BLaER1 (cell line): ENCODE measurements around the gene AHNAK.

Experiments used
- H3K27ac ChIP-seq: shearing (Covaris generic); formaldehyde crosslinking; 2 replicates; pipeline ENCODE4 v1.8.1; 2022
- H3K27me3 ChIP-seq: shearing (Covaris generic); formaldehyde crosslinking; 2 replicates; pipeline ENCODE4 v1.8.1; 2022
- H3K36me3 ChIP-seq: shearing (Covaris generic); formaldehyde crosslinking; 2 replicates; pipeline ENCODE4 v1.8.1; 2022
- H3K4me1 ChIP-seq: shearing (Covaris generic); formaldehyde crosslinking; 2 replicates; pipeline ENCODE4 v1.8.1; 2022
- H3K4me2 ChIP-seq: shearing (Covaris generic); formaldehyde crosslinking; 2 replicates; pipeline ENCODE4 v1.8.1; 2022
- H3K4me3 ChIP-seq: shearing (Covaris generic); formaldehyde crosslinking; 2 replicates; pipeline ENCODE4 v1.8.1; 2022
- H3K9ac ChIP-seq: shearing (Covaris generic); formaldehyde crosslinking; 2 replicates; pipeline ENCODE4 v1.8.1; 2022
- H3K9me3 ChIP-seq: shearing (Covaris generic); formaldehyde crosslinking; 2 replicates; pipeline ENCODE4 v1.8.1; 2022
- H4K20me1 ChIP-seq: shearing (Covaris generic); formaldehyde crosslinking; 2 replicates; pipeline ENCODE4 v1.8.1; 2022
- Cebpa-rat ChIP-seq: shearing (Covaris generic); IDR thresholded peaks from 2 replicates; pipeline ENCODE4 v1.8.1; 2022

Gene AHNAK

GRCh38 chr11:62398011-62398994 is 148.3 kb downstream of the AHNAK start:
- no peak for TF ChIP-seq Cebpa-rat
- Histone ChIP-seq H4K20me1 (no peaks in the 10 kb centered on the region), H3K4me2 (peak overlapping the region; percentile 69), H3K27ac (peak overlapping the region; percentile 66; the same call in 1 of the 2 replicates), H3K4me3 (no peak overlapping the region), H3K9me3 (no peaks in the 10 kb centered on the region), H3K9ac (peak overlapping the region; percentile 1; the same call in 1 of the 2 replicates), H3K4me1 (peaks cover 33% of the 10 kb centered on the region), H3K27me3 (no peaks in the 10 kb centered on the region), H3K36me3 (no peaks in the 10 kb centered on the region)

GRCh38 chr11:62395885-62396551 is 150.6 kb downstream of the AHNAK start:
- no peak for TF ChIP-seq Cebpa-rat
- H3K9ac ChIP-seq: peak overlapping the region; percentile 19; the same call in 1 of the 2 replicates

DNA sequence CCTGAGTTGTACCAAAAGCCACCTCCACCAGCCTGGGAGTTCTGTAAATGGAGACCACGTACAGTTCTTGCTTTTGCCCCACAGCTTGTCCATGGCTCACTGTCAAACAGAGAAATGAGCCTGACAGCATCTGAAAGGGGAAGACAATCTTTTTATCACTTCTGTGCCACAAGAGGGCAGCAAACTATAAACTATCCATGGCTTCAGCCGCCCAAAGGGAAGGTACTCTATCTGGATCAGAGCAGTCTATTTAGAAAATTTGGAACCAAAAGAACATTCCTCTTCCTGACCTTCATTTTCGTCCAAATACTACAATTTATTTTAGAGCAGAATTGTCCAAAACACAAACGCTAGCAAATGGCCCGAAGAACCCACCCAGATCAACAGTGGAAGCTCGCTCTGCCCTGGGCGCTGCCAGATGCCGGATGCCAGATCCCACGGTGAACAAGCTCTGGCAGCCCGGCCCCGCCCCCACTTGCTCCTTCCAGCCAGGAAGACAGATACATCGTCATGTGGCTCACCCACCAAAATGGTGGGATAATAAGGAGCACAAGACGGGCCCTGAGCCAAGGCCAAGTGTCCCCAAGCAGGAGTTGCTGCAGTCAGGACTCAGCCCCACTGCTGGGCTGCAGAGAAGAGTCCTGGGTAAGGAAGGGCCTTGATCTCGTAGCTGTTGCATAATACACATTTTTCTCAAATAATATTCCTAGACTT is 151.6 kb downstream of the AHNAK start:
- no peaks in the 10 kb centered on the region for H3K27me3 ChIP-seq
- H3K36me3 ChIP-seq: no peaks in the 10 kb centered on the region
- no peak overlapping the region for H3K4me2 ChIP-seq
- peaks cover 21% of the 10 kb centered on the region for H3K4me1 ChIP-seq
- no peak overlapping the region for H3K27ac ChIP-seq
- no peaks in the 10 kb centered on the region for H3K9me3 ChIP-seq
- no peak overlapping the region for H3K9ac ChIP-seq
- H4K20me1 ChIP-seq: no peaks in the 10 kb centered on the region
- no peak overlapping the region for H3K4me3 ChIP-seq
- TF ChIP-seq Cebpa-rat: no peak

More at GRCh38 chr11:62395885-62396551, 150.6 kb downstream of the AHNAK start:
- Histone ChIP-seq H4K20me1 (no peaks in the 10 kb centered on the region), H3K36me3 (no peaks in the 10 kb centered on the region), H3K9me3 (no peaks in the 10 kb centered on the region), H3K27ac (no peak overlapping the region), H3K4me1 (peaks cover 21% of the 10 kb centered on the region), H3K4me2 (no peak overlapping the region), H3K4me3 (no peak overlapping the region), H3K27me3 (no peaks in the 10 kb centered on the region)

DNA sequence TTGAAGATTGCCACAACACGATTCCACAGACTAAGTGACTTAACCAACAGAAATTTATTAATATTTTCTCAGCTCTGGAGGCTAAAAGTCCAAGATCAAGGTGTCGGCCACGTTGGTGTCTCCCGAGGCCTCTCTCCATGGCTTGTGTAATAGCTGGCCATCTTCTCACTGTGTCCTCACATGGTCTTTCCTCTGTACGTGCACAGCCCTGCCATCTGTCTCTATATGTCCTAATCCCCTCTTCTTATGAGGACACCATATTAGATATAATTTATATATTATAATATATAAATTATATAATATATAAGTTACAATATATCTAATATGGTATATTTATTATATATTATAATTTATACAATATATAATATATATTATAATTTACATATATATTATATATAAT is 152.9 kb downstream of the AHNAK start:
- Histone ChIP-seq H4K20me1 (no peaks in the 10 kb centered on the region), H3K27me3 (no peaks in the 10 kb centered on the region), H3K9ac (no peak overlapping the region), H3K9me3 (no peaks in the 10 kb centered on the region), H3K4me3 (no peak overlapping the region), H3K4me1 (peaks cover 20% of the 10 kb centered on the region), H3K36me3 (no peaks in the 10 kb centered on the region), H3K27ac (no peak overlapping the region), H3K4me2 (no peak overlapping the region)
- no peak for TF ChIP-seq Cebpa-rat

DNA sequence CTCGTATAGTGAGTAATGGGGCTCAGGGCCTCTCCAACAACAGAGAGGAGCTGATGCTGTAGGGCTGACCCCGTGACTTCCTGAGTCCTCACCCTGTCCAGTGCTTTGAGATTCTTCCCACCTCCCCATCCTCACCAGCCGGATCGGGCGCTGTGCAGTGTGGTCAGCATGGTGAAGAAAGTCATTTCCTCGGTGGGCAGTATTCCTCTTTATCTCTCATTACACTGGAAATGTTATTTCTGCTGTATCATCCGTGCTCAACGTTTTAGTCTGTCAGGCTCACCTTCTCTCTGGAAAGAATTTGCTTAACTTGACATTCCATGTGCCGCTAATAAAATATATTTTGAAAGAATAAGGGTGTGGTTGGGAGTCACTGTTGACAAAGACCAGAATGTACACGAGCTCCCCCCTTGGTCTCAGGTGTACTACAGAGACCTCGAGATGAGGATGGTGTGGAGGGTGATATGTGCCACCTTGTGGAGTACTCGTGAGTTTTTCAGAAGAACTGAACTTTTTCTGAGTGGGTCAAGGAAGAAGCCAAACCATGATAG is 153.5 kb downstream of the AHNAK start:
- no peaks in the 10 kb centered on the region for H3K9me3 ChIP-seq
- no peak overlapping the region for H3K9ac ChIP-seq
- H3K4me2 ChIP-seq: no peak overlapping the region
- TF ChIP-seq Cebpa-rat: no peak
- H3K27ac ChIP-seq: no peak overlapping the region
- no peaks in the 10 kb centered on the region for H4K20me1 ChIP-seq
- peaks cover 14% of the 10 kb centered on the region for H3K4me1 ChIP-seq
- no peak overlapping the region for H3K4me3 ChIP-seq
- H3K27me3 ChIP-seq: no peaks in the 10 kb centered on the region
- H3K36me3 ChIP-seq: no peaks in the 10 kb centered on the region

DNA sequence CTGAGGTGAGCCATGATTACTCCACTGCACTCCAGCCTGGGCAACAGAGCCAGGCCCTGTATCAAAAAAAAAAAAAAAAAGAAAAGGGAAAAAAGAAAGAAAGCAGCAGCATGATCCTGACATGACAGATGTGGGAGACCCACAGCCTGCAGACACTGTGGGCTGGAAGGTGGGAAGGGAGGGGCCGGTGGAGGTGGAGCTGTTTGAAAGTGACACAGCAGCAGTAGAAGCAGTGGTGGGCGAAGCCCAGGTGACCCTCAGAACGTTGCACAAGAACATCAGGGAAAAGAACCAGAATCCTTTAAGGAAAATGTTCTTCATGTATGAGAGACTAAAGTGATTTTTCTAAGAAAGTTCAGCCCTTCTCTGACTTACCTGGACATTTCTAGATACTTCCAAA is 154.1 kb downstream of the AHNAK start:
- Histone ChIP-seq H3K36me3 (no peaks in the 10 kb centered on the region), H3K27ac (no peak overlapping the region), H3K9ac (no peak overlapping the region), H3K4me3 (no peak overlapping the region), H3K27me3 (no peaks in the 10 kb centered on the region), H3K9me3 (no peaks in the 10 kb centered on the region), H4K20me1 (no peaks in the 10 kb centered on the region), H3K4me2 (no peak overlapping the region), H3K4me1 (peaks cover 13% of the 10 kb centered on the region)
- TF ChIP-seq Cebpa-rat: no peak

DNA sequence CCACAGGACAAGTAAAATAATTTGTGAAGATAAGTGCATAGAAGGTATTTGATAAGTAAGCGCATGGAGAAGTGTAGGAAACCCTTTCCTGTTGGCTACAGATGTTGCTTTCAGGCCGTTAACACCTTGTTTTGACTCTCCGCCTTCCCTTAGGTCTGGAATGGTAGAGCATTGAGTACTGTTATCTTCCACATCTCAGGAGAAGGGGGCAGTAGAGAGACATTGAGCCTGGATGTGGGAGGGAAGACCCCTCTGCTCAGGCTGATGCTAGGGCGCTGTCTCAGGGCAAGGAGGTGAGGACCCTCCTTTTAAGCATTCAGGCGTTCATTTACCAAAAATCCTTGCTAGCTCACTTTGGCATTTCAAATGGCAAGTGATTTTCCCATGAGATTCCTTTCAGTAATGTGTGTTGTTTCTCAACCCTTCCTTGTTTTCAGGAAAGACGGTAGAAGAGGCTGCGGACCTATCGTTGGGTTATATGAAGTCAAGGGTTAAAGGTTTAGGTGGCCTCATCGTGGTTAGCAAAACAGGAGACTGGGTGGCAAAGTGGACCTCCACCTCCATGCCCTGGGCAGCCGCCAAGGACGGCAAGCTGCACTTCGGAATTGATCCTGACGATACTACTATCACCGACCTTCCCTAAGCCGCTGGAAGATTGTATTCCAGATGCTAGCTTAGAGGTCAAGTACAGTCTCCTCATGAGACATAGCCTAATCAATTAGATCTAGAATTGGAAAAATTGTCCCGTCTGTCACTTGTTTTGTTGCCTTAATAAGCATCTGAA is 154.8 kb downstream of the AHNAK start:
- H3K27ac ChIP-seq: no peak overlapping the region
- H3K9ac ChIP-seq: no peak overlapping the region
- H3K4me3 ChIP-seq: no peak overlapping the region

GRCh38 chr11:62390722-62391121 is 155.9 kb downstream of the AHNAK start:
- H3K36me3 ChIP-seq: no peaks in the 10 kb centered on the region
- peaks cover 5% of the 10 kb centered on the region for H3K4me1 ChIP-seq
- no peak overlapping the region for H3K4me3 ChIP-seq
- no peak for TF ChIP-seq Cebpa-rat
- no peaks in the 10 kb centered on the region for H3K9me3 ChIP-seq
- no peaks in the 10 kb centered on the region for H3K27me3 ChIP-seq
- no peaks in the 10 kb centered on the region for H4K20me1 ChIP-seq
- H3K27ac ChIP-seq: no peak overlapping the region
- no peak overlapping the region for H3K4me2 ChIP-seq
- no peak overlapping the region for H3K9ac ChIP-seq

More for the DNA sequence above, 154.8 kb downstream of the AHNAK start:
- no peak for TF ChIP-seq Cebpa-rat
- Histone ChIP-seq H3K9me3 (no peaks in the 10 kb centered on the region), H3K36me3 (no peaks in the 10 kb centered on the region), H3K4me1 (peaks cover 6% of the 10 kb centered on the region), H4K20me1 (no peaks in the 10 kb centered on the region), H3K27me3 (no peaks in the 10 kb centered on the region), H3K4me2 (no peak overlapping the region)

GRCh38 chr11:62390237-62390636 is 156.4 kb downstream of the AHNAK start:
- Histone ChIP-seq H3K36me3 (no peaks in the 10 kb centered on the region), H3K4me1 (peaks cover 5% of the 10 kb centered on the region), H3K9ac (no peak overlapping the region), H3K4me2 (no peak overlapping the region), H3K4me3 (no peak overlapping the region), H4K20me1 (no peaks in the 10 kb centered on the region), H3K27ac (no peak overlapping the region), H3K27me3 (no peaks in the 10 kb centered on the region), H3K9me3 (no peaks in the 10 kb centered on the region)
- no peak for TF ChIP-seq Cebpa-rat
